ENCODE data around the gene WDR89.

DNA sequence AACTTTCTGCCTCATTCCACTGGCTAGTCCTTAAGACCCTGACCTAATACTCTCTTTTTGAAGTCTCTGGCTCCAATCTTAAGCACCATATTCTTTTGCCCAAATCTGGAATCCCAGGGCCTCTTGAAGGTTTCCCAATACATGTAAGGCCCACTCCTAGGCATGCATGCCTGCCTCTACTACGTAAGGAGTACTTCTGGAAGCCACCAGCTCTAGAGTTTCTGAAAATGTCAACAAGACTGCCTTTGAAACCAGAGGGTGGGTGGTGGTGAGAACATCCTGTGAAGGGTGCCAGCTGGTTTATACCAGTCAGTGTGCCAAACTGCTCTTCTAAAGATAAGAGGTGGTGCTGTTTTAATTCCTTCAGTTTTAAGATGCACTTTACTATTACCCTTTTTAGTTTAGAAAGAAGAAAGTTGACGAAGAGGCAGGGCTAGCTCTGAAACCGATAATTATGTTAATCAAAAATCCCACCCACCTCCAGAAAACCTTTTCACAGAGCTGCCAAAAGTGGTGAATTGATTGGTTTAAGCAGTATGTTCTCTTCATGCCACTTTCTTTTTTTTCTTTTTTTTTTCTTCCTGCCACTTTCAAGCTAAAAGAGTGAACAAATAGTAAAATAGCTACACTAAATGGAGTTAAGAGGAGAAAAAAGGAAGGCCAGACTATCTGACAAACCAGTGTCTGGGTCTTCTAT lies 8.7 kb upstream of the WDR89 start:
- no peak for TF ChIP-seq CTCF (IDR thresholded peaks at IDR 0.05)
- TF ChIP-seq POLR2A (IDR thresholded peaks at IDR 0.05) = peak in 1 of 4 donors; percentile 16
